ENCODE data around the gene FBXO5.

The FBXO5 gene, protein sequence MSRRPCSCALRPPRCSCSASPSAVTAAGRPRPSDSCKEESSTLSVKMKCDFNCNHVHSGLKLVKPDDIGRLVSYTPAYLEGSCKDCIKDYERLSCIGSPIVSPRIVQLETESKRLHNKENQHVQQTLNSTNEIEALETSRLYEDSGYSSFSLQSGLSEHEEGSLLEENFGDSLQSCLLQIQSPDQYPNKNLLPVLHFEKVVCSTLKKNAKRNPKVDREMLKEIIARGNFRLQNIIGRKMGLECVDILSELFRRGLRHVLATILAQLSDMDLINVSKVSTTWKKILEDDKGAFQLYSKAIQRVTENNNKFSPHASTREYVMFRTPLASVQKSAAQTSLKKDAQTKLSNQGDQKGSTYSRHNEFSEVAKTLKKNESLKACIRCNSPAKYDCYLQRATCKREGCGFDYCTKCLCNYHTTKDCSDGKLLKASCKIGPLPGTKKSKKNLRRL

DNA sequence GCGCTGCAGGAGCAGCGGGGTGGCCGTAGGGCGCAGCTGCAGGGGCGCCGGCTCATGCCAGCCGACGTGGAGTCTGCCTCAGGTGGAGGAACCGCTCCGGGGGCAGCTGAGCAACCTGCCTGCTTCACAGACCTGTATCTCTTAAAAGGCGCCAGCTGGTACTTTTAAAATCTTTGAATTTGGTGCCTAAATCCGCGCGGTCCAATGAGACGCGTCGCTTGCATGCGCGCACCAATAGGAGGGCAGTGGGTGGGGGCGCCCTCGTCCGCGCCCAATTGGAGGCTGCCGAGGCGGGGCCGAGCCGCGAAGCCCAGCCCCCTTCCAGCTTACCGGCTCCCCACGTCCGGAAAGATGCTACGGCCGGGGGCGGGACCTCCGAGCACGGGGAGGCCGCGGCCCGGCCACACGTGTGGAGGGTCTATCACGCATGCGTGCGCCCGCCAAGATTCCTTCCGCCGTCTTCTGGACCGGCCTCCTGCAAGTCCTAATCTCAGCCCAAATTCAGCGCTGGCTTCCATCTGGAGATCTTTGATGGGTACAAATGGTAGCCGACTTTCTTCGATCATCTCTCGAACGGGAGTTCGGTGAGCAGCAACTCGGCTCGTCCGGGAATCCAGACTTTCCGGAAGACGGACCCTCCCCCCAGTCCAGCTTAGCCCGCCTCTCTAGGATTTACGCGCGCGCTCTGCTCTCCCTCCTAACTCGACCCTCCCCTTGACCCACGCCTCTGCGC lies at the start of gene FBXO5:
TSS of gene FBXO5 (minus strand) at position 138 of the 733 bp plus-strand sequence. CDS start at position 56, 82 bp downstream.
- Histone ChIP-seq H3K36me3 (ENCODE audit: control insufficient read depth, insufficient read depth, low read length) (peaks cover 15% of the 10 kb centered on the region), H3K9ac (ENCODE audit: low read length) (peak within 1 kb of the TSS; percentile 97), H3K27ac (ENCODE audit: low read depth, low read length) (peak within 1 kb of the TSS; percentile 84), H3K4me1 (ENCODE audit: control insufficient read depth, insufficient read depth, low read length) (peaks cover 20% of the 10 kb centered on the region), H3K4me3 (ENCODE audit: low read depth, low read length) (peak within 1 kb of the TSS; percentile 95), H3K27me3 (ENCODE audit: control insufficient read depth, insufficient read depth, low read length) (no peaks in the 10 kb centered on the region), H3K9me3 (ENCODE audit: control insufficient read depth, insufficient read depth, low read depth, low read length) (no peaks in the 10 kb centered on the region)

- Histone ChIP-seq H3K9me3 (ENCODE audit: control insufficient read depth, insufficient read depth, low read depth, low read length) (no peaks in the 10 kb centered on the region), H3K4me1 (ENCODE audit: control insufficient read depth, insufficient read depth, low read length) (peaks cover 10% of the 10 kb centered on the region), H3K27ac (ENCODE audit: low read depth, low read length) (no peak overlapping the region), H3K36me3 (ENCODE audit: control insufficient read depth, insufficient read depth, low read length) (no peaks in the 10 kb centered on the region), H3K4me3 (ENCODE audit: low read depth, low read length) (no peak overlapping the region), H3K9ac (ENCODE audit: low read length) (no peak overlapping the region), H3K27me3 (ENCODE audit: control insufficient read depth, insufficient read depth, low read length) (no peaks in the 10 kb centered on the region)
These were observed 49.5 kb upstream of the FBXO5 start for GRCh38 chr6:153032255-153032882.

GRCh38 chr6:153031335-153031955 lies 48.6 kb upstream of the FBXO5 start:
- Histone ChIP-seq H3K4me1 (ENCODE audit: control insufficient read depth, insufficient read depth, low read length) (peaks cover 10% of the 10 kb centered on the region), H3K4me3 (ENCODE audit: low read depth, low read length) (no peak overlapping the region), H3K27ac (ENCODE audit: low read depth, low read length) (no peak overlapping the region), H3K27me3 (ENCODE audit: control insufficient read depth, insufficient read depth, low read length) (no peaks in the 10 kb centered on the region), H3K9me3 (ENCODE audit: control insufficient read depth, insufficient read depth, low read depth, low read length) (no peaks in the 10 kb centered on the region), H3K36me3 (ENCODE audit: control insufficient read depth, insufficient read depth, low read length) (no peaks in the 10 kb centered on the region), H3K9ac (ENCODE audit: low read length) (no peak overlapping the region)

DNA sequence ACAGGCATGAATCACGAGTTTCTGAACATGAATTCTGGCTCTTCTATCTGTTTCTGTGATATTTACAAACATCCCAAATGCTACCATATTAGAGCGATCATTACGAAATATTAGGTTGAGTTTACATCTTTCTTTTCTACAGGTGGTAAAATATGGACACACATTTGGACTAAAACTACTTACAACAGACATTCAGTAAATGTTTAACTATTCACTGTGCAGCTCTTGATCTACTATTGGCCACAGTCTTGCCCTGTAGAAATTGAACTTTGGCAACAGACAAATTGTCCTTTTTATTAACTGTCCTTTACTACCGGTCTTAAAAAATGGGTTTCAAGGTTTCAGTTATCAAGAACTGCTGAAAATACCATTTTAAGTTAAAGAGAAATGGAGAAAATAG lies 46.1 kb upstream of the FBXO5 start:
- no peaks in the 10 kb centered on the region for H3K27me3 ChIP-seq (ENCODE audit: control insufficient read depth, insufficient read depth, low read length)
- no peak overlapping the region for H3K9ac ChIP-seq (ENCODE audit: low read length)
- no peak overlapping the region for H3K27ac ChIP-seq (ENCODE audit: low read depth, low read length)
- peaks cover 10% of the 10 kb centered on the region for H3K4me1 ChIP-seq (ENCODE audit: control insufficient read depth, insufficient read depth, low read length)
- no peak overlapping the region for H3K4me3 ChIP-seq (ENCODE audit: low read depth, low read length)
- no peaks in the 10 kb centered on the region for H3K36me3 ChIP-seq (ENCODE audit: control insufficient read depth, insufficient read depth, low read length)
- no peaks in the 10 kb centered on the region for H3K9me3 ChIP-seq (ENCODE audit: control insufficient read depth, insufficient read depth, low read depth, low read length)

DNA sequence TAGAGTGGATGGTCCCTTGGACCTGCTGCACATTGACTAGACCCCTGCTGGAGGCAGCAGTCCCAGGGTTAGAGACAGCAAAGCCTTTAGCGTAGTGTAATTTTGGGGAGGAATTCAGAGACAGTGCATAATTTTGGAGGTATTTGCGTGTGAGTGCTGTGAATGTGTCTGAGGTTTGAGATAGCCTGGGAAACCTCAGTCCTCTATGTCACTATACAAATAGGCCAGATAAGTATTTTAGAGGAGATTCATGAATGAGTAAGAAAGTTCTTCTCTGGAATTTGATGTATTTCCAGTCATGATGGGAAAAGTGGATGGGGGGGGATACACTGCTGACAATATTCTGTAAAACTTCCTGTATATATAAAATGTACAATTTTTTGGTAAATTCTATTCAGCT lies 45.4 kb upstream of the FBXO5 start:
- Histone ChIP-seq H3K27me3 (ENCODE audit: control insufficient read depth, insufficient read depth, low read length) (no peaks in the 10 kb centered on the region), H3K9ac (ENCODE audit: low read length) (no peak overlapping the region), H3K4me1 (ENCODE audit: control insufficient read depth, insufficient read depth, low read length) (peaks cover 10% of the 10 kb centered on the region), H3K4me3 (ENCODE audit: low read depth, low read length) (no peak overlapping the region), H3K36me3 (ENCODE audit: control insufficient read depth, insufficient read depth, low read length) (no peaks in the 10 kb centered on the region), H3K27ac (ENCODE audit: low read depth, low read length) (no peak overlapping the region), H3K9me3 (ENCODE audit: control insufficient read depth, insufficient read depth, low read depth, low read length) (no peaks in the 10 kb centered on the region)

DNA sequence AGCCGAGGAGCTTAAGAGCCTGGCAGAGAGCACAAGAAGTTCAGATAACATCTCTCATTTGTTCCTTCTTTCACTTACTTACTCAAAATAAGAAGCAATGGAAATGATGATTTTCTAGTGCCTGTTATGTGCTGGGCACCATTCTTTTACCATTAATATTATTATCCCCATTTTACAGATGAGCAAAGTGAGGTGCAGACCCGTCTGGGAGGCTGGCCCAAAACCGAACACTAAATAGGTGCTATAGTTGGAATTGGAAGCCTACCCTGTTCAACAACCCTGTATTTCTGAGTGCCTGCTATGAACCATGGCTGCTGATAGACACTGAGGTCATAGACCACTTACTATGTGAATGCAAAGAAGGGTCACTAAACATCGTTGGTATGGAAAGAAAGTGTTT lies 44.6 kb upstream of the FBXO5 start:
- Histone ChIP-seq H3K4me3 (ENCODE audit: low read depth, low read length) (no peak overlapping the region), H3K27ac (ENCODE audit: low read depth, low read length) (no peak overlapping the region), H3K27me3 (ENCODE audit: control insufficient read depth, insufficient read depth, low read length) (no peaks in the 10 kb centered on the region), H3K36me3 (ENCODE audit: control insufficient read depth, insufficient read depth, low read length) (no peaks in the 10 kb centered on the region), H3K9me3 (ENCODE audit: control insufficient read depth, insufficient read depth, low read depth, low read length) (no peaks in the 10 kb centered on the region), H3K9ac (ENCODE audit: low read length) (no peak overlapping the region), H3K4me1 (ENCODE audit: control insufficient read depth, insufficient read depth, low read length) (peaks cover 10% of the 10 kb centered on the region)

DNA sequence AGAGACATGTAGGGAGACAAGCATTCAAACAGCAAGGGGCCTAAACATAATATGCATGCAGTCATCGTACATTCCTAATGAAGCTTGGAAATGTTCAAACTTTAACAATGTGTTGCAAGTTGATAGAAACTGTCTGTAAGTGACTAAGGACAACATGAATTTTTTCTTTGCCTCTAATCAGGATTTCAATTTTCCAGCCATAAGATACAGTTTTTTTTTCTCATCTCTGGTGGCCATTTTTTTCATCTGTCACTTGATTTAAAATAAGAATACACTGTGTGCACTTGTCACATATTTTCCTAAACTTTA lies 41.8 kb upstream of the FBXO5 start:
- Histone ChIP-seq H3K27ac (ENCODE audit: low read depth, low read length) (no peak overlapping the region), H3K4me3 (ENCODE audit: low read depth, low read length) (no peak overlapping the region), H3K4me1 (ENCODE audit: control insufficient read depth, insufficient read depth, low read length) (no peaks in the 10 kb centered on the region)

GRCh38 chr6:153023977-153024708 lies 41.3 kb upstream of the FBXO5 start:
- Histone ChIP-seq H3K36me3 (ENCODE audit: control insufficient read depth, insufficient read depth, low read length) (no peaks in the 10 kb centered on the region), H3K9me3 (ENCODE audit: control insufficient read depth, insufficient read depth, low read depth, low read length) (no peaks in the 10 kb centered on the region), H3K9ac (ENCODE audit: low read length) (no peak overlapping the region), H3K27ac (ENCODE audit: low read depth, low read length) (no peak overlapping the region), H3K4me1 (ENCODE audit: control insufficient read depth, insufficient read depth, low read length) (no peaks in the 10 kb centered on the region), H3K27me3 (ENCODE audit: control insufficient read depth, insufficient read depth, low read length) (no peaks in the 10 kb centered on the region), H3K4me3 (ENCODE audit: low read depth, low read length) (no peak overlapping the region)

More for the DNA sequence above, 41.8 kb upstream of the FBXO5 start:
- H3K27me3 ChIP-seq (ENCODE audit: control insufficient read depth, insufficient read depth, low read length), result no peaks in the 10 kb centered on the region
- no peaks in the 10 kb centered on the region for H3K36me3 ChIP-seq (ENCODE audit: control insufficient read depth, insufficient read depth, low read length)
- no peak overlapping the region for H3K9ac ChIP-seq (ENCODE audit: low read length)
- no peaks in the 10 kb centered on the region for H3K9me3 ChIP-seq (ENCODE audit: control insufficient read depth, insufficient read depth, low read depth, low read length)

DNA sequence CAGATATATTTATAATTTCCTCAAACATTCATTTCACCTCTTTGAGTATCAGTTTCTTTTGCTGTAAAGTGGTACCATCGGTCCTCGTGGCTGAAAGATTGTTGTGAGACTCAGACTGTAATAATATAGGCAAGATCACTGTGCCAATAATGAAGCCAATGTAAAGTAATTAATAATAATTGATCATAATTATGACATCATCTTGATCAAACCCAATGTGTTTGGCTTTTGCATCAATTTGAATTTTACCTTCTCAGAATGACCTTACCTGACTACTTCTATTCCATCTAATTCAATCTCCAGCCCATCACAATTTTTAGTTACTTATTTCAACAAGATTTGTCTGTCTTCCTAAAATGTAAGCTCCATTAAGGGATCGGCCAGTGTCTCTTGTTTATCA lies 35.5 kb upstream of the FBXO5 start:
- Histone ChIP-seq H3K27me3 (ENCODE audit: control insufficient read depth, insufficient read depth, low read length) (no peaks in the 10 kb centered on the region), H3K36me3 (ENCODE audit: control insufficient read depth, insufficient read depth, low read length) (no peaks in the 10 kb centered on the region), H3K9me3 (ENCODE audit: control insufficient read depth, insufficient read depth, low read depth, low read length) (no peaks in the 10 kb centered on the region), H3K4me1 (ENCODE audit: control insufficient read depth, insufficient read depth, low read length) (no peaks in the 10 kb centered on the region), H3K4me3 (ENCODE audit: low read depth, low read length) (no peak overlapping the region), H3K27ac (ENCODE audit: low read depth, low read length) (no peak overlapping the region), H3K9ac (ENCODE audit: low read length) (no peak overlapping the region)

DNA sequence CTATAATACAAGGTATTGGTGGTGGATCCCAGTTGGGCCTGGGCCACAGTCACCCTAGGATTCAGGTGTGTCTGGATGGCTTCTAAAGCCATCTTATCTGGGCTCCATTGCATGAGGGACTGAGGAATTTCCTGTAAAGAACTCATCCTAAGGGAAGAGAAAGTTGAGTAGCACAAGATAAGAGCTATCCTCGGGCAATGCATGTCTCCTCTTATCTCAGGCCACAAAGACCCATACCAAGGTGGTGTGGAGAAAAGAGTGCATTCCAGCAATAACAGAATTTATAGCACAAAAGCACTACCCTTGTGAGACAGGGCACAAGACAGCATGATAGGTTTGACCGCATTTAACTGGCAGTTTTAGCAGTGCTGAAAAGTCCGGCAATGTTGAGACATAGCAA lies 34.0 kb upstream of the FBXO5 start:
- Histone ChIP-seq H3K36me3 (ENCODE audit: control insufficient read depth, insufficient read depth, low read length) (no peaks in the 10 kb centered on the region), H3K9ac (ENCODE audit: low read length) (no peak overlapping the region), H3K27me3 (ENCODE audit: control insufficient read depth, insufficient read depth, low read length) (no peaks in the 10 kb centered on the region), H3K9me3 (ENCODE audit: control insufficient read depth, insufficient read depth, low read depth, low read length) (no peaks in the 10 kb centered on the region), H3K27ac (ENCODE audit: low read depth, low read length) (no peak overlapping the region), H3K4me3 (ENCODE audit: low read depth, low read length) (no peak overlapping the region), H3K4me1 (ENCODE audit: control insufficient read depth, insufficient read depth, low read length) (no peaks in the 10 kb centered on the region)

All from HUES6 (cell line).